GM19455 (cell line): Measurements from ENCODE around the gene PRRX2.
A peak's percentile ranks its signal among the peaks of the same experiment; 100 is the strongest.
"Not testable (repeated sequence)": the region's sequence is repeated elsewhere in the genome, so short reads cannot be mapped to it uniquely, and the experiment has no call there.

Experiments
- ATAC-seq: cut with Tn5 transposase; IDR thresholded peaks from one replicate; pipeline ENCODE4 v1.9.1; 2021; ENCODE audit not compliant: unreplicated experiment

Gene PRRX2

DNA sequence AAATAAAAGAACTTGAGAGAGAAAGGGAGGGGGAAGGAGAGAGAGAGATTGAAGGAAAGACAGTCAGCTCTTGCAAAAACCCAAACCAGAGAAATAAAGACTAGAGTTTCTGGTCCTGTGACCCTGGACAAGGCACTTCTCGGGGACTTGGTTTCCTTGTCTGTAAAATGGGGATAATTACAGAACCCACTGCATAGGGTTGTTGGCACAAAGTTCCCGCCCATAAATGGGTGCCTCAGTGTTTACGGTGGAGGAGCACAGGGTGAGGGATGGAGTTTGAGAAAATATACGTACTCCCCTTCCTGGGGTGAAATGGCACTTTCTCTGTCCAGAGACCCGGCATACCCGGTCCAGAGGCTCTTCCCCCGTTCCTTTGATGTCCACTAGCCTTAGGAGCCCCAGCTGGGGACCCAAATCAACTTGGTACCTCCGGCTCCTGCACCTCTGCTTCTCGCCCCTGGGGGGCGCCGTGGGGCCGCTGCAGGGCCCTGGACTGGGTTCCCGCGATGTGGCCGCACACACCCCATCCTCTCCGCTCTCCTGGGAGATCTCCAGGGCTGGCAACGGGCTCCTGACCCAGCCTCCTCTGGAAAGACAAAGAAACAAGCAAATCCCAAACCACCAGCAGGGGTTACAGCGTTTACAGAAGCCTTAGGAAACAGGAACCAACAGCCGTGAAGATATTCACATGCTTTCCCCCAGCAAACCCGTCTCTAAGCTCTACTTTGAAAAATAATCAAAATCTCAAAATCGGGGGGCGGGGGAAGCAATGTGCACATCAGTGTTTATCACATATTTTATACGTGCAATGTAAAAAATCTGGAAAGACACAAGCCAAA lies 61.1 kb downstream of the PRRX2 start:
- ATAC-seq = no peak

DNA sequence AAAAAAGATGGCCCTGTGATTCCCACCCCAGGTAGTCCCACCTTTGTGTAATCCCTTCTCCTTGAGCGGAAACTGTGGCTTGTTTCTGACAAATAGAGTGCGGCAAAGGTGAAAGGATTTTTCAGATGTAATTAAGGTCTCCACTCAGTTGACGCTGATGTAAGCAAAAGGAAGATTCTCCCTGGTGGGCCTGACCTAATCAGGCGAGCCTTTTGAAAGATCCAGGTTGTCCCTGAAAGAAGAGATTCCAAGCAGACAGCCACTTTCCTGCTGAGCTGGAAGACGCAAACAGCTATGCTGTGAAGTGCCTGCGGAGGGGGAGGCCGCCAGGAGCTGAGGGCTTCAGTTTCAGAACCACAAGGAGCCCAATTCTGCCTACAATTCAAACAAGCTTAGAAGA lies 63.3 kb downstream of the PRRX2 start:
- ATAC-seq = no peak

DNA sequence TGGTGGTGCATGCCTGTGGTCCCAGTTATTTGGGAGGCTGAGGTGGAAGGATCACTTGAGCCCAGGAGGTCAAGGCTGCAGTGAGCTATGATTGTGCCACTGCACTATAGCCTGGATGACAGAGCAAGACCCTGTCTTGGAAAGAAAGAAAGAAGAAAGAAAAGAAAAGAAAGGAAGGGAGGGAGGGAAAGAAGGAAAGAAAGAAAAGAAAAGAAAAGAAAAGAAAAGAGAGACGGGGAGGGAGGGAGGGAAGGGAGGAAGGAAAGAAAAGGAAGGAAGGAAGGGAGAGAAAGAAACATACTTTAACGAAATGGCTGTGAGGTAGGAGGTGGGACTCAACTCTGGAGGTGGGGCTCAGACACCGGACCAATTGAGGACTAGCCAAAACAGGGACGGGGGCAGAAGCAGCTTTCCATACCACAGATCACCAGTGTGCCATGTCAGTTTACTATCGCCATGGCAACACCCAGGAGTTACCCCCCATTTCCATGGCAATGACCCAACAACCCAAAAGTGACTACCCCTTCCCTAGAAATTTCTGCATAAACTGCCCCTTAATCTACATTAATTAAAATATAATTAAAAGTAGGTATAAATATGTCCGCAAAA lies 66.1 kb downstream of the PRRX2 start:
- ATAC-seq = no peak

DNA sequence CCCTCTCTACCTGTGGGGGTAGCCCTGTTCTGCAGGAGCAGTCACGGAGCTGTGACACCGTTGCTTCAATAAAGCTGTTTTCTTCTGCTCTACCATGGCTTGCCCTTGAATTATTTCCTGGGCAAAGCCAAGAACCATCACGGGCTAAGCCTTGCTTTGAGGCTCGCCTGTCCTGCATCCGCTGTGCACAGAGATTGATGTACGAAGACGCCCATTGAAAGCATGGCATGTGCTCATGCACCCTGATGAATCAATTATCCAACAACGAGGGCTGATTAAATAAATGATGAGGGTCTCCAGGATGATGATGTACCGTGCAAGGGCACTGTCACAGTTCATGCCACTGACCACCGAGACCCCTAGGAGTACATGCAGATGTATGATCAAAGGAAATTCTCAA lies 66.7 kb downstream of the PRRX2 start:
- ATAC-seq = no peak

DNA sequence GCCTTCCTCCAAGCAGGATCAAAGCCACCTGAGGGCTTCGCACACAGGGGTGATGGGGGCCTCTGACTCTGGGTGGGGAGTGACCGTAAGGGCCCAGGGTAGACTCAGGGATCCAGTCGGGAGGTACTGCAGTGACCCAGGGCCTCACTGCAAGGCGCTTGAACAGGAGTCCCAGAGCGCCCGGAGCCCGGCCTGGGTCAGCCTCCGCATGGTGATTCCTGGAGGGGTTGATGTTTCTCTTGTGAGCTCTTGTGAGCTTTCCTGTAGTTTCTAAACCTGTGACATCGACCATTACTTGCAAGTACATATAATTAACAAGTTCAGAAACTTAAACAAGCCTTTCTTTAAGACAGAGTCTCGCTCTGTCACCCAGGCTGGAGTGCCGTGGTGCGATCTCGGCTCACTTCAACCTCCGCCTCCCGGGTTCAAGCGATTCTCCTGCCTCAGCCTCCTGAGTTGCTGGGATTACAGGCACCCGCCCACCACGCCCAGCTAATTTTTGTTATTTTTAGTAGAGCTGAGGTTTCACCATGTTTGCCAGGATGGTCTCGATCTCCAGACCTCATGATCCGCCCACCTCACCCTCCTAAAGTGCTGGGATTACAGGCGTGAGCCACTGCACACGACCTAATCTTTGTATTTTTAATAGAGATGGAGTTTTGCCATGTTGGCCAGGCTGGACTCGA lies 67.6 kb downstream of the PRRX2 start:
- no peak for ATAC-seq

DNA sequence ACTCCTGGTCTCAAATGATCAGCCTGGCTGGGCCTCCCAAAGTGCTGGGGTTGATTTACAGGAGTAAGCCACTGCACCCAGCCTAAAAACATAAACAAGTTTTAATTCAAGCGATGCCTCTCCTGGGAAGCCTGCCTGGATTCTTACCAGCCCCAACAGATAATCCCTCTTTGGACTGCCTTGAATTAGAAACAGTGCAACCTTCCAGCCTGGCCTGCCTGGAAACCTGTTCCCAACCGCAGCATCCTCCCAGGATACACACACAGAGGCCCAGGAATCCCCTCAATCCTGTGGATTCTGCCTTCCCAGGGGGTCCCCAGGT lies 68.1 kb downstream of the PRRX2 start:
- no peak for ATAC-seq

DNA sequence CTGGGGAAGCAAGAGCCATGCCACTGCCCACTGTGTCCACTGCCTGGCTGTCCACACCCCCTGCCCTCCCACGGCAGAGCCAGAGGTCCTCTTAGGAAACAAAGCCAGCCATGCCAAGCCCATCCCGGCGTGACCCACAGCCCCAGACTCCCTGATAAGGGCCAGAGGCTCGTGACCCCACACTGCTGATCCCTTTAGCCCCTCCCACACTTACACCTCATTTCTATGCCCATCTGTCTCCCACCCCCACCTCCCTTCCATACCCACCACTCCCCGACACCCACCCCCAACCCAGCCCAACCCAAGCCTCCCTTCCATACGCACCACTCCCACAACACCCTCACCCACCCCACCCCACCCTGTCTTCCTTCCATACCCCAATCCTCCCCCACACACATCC lies 70.1 kb downstream of the PRRX2 start:
- no peak for ATAC-seq

DNA sequence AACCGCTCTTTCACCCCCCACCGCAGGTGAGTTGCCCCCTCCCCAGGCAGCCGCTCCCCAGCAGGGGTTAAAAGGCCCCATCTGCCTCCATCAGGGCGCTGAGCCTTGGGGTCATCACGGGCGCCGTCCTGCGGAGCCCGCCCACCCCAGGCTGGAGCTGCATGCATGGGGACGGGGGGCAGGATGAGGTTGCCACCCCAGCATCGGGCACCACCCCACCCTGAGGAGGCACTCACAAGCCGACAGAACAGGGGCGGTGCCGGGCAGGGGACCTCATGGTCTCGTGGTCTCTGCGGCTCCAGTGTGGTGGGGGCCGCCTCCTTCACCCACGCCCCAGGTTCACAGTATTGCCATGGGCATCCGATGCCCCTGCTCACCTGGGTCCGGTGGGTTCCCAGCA lies 70.9 kb downstream of the PRRX2 start:
- ATAC-seq = no peak

DNA sequence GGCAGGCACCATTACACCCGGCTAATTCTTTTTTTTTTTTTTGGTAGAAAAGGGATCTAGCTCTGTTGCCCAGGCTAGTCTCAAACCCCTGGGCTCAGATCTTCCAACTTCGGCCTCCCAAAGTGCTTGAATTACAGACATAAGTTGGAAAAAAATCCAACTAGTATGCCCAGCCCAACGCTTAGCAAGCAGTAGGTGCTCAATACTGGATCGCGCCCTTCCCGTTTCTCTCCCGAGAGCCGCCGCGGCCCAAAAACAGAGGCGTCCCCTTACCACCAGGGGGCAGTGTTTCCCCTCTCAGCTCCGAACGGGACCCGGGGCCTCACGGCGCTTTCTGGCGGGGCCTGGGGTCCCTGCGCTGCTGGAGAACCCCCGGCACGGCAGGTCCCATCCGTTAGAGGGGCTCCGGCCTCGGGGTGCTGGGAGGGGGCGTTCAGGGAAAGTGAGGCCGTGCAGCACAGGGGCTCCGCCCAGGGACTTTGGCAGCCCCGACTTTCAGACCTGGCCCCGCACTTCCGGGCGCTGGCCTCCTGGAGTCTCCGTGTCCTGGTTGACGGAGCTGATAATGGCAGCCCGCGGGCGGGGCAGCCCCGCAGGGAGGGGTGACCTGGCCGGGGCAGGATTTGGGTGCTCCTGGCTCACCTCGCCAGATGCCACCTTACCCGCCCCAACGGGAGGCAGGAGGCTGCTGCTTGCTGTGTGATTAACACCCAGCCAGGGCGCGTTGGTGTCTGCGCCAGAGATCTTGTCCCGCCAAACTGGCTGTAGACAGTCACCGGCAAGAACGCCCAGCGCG lies 72.2 kb downstream of the PRRX2 start:
- ATAC-seq = peak; percentile 69

DNA sequence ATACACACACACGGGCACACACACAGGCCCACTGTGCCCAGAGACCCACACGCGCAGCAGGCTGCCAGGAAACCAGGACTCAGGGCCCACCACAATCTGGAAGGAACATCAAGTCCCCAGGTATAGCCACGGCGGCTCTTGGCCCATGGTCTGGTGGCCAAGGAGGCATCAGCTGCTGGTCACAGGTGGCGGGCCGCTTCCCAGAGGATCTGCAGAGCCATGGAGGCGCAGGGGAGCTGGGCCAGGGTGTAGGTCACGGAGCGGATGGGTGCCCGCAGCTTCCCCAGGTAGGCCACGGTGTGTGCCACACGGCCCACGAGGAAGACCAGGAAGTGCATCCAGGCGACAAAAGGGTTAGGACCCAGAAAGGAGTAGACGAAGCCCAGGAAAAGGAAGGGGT lies 74.0 kb downstream of the PRRX2 start:
- ATAC-seq = no peak

DNA sequence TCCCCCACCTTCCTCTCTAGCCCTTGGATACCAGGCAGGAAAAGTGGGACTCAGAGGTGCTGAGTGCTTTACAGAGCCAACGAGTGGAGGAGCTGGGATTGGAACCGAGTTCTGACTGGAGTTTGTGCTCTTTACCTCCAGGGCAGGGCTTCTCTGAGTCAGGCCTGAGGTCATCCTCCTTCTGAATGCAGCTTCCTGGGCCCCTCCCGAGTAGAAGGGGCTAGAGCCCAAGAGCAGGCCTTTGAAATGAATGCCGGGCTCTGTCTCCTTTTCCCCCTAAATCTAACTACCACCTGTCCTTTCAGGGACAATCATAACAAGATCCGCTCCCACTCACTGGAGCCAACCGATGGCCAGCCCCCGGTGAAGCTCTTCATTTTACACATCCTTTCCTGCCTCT lies 74.7 kb downstream of the PRRX2 start:
- no peak for ATAC-seq

DNA sequence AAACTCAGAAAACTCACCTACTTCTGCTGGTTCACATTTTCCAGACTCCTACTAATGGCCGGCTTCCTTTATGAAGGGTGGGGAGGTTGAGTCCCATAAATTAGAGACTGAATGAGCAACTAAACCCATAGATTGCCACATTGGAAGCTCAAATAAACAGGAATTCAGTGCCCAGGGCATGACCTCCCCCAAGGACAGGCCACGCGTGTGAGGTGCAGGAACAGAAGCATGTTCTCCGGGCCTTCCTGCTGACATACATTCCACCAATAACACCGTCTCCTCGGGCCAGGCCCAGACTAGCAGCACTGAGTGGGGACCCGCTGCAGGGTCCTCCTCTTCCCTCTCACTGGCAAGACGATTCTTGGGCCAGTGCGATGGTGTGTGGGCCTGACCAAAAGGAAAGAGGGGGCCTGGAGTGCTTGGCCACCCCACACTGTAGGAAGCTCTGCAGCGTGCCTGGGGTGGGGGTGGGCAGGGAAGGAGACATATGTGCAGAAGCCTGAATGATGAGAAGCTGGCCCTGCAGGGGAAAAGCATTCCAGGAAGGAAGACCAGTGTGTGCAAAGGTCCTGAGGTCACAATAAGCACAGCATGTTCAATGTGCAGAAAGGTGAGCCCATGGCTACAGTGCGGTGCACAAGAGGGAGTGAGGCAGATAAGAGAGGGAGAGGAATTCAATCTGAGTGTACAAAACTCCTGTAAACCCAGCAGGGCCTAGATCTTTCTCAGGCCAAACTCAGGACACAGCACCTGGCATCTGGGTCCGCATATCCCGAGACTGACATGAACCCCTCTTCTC lies 75.4 kb downstream of the PRRX2 start:
- no peak for ATAC-seq

DNA sequence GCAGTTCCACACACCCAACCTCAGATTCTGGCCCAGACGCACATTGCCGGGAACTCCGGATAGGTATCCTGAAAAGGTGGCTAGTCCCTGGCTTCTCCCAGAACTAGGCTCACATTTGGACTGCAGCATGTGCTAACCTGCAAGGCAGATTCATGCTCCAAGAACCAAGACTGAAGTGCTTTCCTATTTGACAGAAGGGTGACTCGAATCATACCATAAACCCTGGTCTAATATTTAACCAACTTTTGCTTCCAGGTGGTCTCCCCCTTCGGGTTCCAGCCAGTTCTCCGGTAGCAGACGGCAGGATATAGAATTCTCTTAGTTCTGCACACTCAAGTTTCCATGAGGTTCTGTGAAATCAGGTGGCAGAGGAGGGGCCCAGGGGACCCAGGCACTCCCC lies 79.8 kb downstream of the PRRX2 start:
- ATAC-seq = no peak

DNA sequence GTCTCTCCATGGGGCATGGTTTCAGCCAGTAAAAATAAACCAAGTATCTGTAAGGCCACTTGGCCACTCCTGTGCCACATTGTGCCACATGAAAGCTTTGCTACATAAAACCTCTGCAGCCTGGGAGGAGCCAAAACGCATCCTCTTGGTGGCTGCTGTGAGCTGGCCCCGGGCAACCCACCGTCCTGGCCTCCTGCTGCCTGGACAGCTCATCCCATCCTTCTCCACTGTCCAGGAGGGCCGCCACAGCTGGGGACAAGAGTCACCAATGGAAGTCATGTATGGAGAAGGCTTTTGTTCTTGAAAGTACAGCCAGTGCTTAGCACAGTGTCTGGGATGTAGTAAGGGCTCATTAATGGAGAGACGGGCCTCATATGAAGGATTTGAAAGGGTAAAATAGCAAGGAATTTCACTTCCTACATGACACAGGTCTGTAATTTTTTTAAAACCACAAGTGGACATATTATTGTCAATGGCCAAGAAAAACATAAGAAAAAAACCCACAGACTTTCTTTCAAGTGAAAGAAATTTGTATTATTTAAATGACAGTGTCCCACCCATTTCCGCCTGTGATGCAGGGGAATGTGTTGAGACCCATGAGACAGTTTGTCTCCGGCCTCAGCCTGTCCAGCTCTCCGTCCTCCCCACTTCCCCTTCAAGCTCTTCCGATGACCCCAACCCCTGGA lies 80.8 kb downstream of the PRRX2 start:
- ATAC-seq = no peak

DNA sequence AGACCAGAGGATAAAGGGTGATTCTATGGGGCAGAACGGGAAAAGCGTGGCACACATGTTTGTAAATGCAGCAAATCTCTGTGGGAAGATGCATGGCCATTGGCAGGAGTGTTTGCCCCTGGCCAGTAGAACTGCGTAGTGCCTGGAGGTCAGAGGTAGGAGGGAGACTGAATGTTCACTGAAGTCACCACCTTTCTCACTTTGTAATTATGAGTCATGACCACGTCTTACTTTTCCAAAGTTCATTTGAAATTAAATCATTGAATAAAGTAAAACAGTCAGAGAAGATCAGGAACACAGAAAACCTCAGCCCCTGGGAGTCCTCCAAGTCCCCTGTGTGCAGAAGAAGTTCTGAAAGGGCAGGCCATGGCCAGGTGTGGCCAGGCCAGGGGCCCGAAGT lies 82.8 kb downstream of the PRRX2 start:
- no peak for ATAC-seq

DNA sequence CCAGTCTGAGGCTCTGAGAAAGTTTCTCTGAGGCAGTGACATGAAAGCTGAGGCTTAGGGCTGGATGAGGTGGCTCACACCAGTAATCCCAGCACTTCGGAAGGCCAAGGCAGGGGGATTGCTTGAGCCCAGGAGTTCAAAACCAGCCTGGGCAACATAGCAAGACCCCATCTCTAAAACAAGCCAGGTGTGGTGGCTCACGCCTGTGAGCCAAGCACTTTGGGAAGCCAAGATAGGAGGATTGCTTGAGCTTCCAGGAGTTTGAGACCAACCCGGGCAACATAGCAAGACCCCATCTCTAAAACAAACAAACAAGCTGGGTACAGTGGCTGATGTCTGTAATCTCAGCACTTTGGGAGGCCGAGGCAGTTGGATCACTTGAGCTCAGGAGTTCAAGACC lies 83.6 kb downstream of the PRRX2 start:
- ATAC-seq = not testable (repeated sequence)

DNA sequence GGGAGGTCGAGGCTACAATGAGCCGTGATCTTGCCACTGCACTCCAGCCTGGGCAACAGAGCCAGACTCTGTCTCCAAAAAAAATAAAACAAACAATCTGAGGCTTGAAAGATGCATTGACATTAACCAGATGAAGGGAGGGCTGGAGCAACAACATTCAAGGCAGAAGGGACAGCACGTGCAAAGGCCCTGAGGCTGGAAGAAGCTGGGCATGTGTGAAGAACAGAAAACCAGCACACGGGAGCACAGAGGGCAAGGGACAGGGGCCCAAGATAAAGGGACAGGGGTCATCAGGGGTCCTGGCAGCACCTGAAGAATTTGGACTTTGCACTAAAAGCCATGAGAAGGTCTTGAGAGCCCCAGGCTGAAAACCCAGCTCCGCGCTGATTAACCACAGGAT lies 84.1 kb downstream of the PRRX2 start:
- no peak for ATAC-seq

DNA sequence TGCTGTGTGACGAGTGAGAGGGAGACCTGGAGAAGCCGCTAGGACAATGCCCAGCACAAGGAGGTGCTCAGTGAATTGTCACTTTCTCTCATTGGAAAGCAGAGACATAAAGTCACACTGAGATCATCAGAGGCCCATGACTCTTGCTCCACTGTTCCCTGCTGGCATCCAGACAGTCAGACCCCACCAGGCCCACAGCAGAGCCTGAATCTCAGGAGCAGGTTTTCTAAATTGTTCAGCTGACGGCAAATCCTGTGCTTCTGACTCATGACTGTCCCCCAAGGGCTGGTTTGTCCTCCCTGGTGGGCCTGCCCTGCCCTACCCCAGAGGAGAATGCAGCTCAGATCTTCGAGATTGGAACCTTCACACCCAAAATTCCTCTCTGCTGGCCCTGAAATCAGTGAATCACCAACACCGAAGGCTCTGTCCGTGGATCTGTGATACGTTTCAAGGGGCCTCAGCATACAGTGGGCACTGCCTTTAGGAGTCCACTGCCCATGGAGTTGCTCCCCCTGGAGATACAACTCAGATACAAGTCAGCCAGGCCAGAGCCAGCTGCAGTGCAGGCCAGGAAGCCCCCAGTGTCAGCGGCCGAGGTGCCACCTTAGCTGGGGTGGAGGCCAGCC lies 84.7 kb downstream of the PRRX2 start:
- no peak for ATAC-seq

DNA sequence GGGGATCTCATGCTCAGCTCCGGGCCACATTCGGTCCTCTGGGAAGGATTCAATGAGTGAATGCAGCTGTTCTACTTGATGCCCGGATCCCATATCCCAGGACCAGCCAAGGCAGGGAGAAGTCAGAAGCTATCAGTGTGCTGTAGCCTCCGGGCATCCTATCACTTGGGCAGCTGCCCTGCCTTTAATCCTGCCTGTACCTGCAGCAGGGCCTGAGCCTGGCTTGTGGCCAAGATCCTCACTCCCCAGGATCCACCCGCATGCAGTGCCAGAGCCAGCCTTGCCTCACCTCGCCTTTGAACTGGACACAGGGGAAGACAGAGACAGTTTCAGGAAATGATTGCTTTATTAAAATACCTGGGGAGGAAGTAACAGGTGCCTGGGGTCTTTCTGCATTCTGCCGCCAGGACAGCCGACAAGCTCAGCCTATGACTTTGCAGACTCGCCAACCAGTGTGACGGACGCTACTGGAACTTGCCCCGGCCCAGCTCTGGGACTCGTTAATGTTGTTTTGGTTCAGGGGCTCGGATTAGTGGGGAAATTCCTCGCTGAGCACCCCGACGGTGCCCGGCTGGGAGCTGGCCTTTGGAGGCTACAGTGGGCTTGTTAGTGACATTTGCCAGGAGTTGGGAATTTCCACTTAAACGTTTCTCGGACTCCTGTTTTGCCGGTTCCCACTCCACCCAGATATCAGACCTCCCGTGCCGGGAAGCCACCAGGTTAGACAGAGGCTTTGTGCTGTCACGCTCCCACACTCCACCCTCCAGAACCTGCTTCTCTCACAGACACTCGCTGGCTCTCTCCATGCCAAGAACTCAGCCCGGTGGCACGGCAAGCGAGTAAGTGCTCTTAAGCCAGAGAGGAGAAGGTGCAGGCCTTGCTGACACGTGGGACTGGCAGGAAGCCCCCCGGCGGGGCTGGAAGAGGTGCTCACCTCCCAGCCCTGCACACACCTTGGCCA lies 86.7 kb downstream of the PRRX2 start:
- ATAC-seq = no peak
